HG03196 (cell line): Measurements from ENCODE around the gene ATP6V1F.

ENCODE experiments used
- ATAC-seq: cut with Tn5 transposase; IDR thresholded peaks from one replicate; pipeline ENCODE4 v1.9.1; 2021; ENCODE audit not compliant: unreplicated experiment

Gene ATP6V1F

DNA sequence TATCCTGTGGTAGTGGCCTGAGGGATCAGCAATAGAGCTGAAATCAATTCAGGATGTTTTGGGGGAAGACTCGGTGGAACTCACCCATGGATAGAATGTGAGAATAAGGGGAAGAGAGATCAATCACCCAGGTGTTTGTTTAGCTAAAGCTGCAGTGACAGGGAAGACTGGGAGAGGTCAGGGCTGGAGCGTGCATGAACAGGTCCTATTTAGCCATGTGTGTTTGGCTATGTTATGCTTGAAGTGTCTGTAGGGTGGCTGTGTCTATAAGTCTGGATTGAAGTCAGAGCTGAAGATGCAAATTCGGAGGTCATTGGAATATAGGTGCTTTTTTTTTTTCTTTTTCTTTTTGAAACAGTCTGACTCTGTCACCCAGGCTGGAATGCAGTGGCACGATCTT, 4.6 kb downstream of the ATP6V1F start:
- no peak for ATAC-seq

DNA sequence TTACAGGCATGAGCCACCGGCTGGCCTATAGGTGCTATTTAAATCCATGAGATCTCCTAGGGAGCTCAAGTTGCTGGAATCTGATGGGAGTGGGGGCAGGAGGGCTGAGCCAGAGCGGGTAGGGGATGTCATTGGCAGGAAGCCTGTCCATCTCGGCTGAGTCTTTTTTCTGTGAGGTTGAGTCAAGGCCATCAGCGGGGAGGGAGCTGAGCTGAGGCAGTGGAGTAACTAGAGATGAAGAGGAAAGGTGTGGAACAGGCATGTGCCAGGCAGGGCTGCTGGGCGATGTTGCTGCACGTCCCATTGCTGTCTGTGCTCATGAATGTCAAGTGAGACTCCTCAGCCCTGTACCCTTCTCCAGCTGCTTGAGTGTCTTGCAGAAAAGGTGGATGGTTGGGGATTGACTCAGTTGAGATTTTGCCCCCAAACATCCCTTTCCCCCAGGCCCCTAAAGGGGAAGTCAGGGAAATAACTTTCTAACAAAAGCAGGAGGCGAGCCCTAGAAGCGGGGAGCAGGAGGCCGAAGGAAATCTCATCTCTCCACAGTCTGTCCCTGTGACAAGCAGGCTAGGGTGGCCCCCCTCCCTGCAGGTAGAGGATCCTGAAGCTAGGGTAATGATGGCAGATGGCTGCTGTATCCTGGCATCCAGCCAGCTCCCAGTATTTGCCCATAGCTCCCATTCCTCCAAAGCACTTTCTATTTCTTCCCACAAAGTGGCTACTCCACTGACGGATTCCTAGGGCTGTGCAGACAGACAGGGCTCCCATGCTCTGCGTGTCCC, 5.4 kb downstream of the ATP6V1F start:
- no peak for ATAC-seq

DNA sequence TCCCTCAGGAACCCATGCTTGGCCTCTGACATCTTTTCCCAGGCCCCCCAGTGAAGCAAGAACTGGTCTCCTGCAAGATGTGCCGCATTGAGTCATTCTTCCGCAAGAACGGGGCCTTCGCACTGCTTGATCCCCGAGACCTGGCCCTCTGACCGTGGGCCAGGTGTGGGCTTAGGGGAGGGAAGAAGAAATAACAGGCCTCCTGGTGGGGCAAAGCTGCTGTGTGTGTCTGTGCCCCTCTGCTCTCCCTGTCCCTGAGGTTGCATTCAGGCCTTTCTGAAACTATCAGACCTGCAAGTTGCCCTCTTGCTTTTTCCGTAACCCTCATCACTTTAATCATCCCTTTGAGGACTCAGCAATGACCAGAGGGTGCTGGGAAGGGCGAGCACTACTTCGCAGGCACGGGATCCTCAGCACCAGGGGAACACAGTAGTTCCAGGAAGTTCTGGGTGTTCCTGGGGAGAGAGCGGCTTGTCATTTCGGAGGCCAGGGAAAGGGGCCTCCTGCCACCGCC, 6.0 kb downstream of the ATP6V1F start:
- no peak for ATAC-seq

DNA sequence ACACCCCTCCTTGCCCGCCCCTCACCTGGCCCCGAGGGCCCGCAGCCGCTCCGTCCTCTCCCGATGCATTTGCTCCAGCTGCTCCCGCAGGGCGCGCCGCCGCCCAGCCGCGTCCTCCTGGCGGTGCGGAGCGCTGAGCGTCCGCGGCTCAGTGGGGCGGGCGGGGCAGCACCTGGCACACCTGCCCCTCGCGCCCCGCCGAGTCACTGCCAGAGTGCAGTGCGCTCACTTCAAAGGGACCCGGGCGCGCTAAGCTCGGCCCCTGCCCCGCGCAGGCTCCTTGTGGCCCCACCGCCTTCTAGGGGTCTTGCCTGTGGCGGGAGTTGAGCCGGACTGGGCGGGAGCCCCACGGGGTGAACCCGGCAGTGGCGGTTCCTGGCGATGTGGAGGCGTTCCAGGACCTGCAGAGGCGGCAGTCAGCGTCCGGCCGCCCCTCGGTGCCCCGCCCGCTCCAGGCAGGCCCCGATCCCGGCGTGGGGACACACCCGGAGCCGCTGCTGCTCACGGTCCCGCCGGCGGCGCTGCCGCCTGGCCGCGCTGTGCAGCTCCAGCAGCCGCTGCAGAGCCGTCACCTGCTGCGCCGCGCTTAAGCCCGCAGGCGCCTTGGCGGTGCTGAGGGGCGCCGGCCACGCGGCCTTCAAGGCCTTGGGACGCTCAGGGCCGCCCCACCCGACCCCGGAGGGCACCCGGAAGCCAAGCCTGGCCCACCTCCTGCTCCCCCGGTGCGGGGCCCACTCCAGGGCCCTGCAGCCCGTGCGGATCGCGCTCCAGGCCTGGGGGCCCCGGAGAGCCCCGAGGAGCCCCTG, 6.7 kb downstream of the ATP6V1F start:
- ATAC-seq = peak; percentile 47

DNA sequence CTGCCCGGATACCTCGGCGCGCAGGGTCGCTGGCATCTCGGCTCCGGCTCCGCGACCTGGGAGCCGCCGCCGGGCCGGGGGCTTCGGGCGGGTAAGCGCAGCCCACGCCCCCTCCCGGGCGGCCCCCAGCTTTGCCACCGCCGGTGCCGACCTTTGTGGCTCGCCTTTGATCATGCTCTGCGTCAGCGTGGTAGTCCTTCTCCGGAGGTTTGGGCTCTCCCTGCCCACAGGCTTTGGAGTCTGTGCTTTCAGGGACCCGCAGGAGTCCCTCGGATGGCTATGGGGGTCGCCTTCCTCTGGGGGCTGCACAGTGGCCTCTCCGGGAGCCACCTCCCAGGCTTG, 7.3 kb downstream of the ATP6V1F start:
- ATAC-seq = no peak

DNA sequence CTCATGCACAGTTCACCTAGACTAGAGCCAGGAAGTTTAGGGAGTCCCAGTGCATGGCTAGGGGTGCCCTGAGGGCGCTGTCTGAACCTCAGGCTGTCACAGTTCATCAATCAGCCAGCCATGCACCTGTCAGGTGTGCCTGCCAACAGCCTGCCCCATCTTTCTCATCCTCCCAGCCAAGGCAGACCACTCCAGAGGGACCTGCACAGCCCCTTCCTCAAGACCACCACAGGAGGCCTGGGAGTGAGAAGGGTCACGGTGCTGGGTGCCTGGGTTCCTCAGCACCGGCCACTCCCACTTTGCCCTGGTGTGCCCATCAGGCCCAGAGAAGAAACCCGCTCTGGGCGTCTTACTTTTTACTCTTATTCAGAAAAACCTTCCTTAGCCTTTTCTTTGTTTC, 8.4 kb downstream of the ATP6V1F start:
- no peak for ATAC-seq

DNA sequence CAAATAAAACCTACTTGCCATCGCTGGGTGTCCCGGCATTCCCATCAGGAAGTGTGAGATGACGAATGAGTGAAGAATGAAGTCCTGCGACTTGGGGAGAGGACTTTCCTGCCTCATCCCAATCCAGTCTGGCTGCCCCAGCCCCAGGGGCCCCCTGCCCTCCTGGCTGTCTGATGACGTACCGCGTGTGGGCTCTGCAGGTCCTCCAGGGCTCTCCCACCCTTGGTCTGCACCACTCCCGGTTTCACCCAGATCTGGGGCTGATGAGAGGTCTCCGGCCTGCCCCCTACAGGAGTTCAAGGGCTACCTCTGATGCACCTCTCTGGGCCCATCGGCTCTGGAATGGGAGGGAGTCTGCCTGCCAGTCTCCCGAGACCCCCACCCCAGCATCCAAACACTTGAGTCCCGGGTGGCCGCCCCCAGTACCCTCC, 9.8 kb downstream of the ATP6V1F start:
- ATAC-seq = no peak

DNA sequence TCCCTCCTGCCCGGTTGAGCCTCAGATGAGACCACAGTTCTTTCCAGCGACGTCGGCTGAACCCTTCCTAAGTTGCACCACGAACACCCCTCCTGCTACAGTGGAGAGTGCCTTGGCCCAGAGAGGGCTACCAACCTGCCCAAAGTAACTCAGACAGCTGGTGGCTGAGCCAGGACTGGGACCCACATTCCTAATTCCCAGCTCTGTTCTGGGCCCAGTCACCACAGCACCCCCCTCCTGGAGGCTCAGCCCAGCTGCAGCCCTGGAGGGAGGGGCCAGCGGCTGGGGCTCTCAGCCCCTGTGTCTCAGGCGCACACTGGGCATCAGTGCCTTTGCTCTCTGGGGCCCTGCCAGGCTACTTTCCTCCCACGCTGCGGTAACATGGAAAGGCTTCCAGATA, 10.6 kb downstream of the ATP6V1F start:
- ATAC-seq = no peak

DNA sequence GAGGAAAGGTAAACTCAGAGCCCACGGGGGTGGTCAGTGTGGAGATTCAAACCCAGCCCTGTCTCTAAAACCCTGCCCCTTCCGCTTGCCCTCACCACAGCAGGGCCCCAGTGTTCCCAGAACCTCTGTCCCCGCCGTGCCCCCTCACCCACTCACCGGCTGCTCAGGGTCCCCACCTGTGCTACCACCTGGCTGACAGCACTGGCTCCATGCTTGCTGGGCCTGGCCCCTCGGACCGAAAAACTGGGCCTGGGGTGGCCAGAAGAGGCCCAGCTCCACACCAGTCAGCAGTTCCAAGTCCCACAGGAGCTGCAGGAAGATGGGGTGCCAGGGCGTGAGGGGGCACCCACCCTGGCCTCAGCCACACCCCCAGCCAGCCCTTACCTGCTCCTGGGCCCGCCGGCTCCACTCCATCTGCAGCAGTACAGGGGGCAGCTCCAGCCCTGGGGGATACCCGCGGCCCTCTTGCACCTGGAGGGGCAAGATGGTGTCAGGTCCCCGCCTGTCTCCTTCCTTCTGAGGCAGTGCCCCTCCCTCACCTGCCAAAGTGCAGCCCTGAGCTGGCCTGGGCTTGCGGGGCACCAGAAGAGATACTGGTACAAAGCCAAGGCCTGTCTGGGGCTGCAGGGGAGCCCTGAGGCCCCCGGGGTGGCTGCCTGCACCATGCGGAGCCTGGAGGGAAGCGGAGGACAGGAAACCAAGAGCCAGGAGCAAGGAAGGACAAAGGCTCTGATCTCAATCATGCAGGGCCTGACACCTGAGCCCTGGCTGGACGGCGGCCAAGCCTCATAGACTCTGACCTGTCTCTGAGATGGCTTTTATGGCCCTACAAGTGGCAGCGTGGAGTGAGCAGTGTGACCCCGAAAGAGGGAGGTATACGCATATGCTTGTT, 11.7 kb downstream of the ATP6V1F start:
- no peak for ATAC-seq

DNA sequence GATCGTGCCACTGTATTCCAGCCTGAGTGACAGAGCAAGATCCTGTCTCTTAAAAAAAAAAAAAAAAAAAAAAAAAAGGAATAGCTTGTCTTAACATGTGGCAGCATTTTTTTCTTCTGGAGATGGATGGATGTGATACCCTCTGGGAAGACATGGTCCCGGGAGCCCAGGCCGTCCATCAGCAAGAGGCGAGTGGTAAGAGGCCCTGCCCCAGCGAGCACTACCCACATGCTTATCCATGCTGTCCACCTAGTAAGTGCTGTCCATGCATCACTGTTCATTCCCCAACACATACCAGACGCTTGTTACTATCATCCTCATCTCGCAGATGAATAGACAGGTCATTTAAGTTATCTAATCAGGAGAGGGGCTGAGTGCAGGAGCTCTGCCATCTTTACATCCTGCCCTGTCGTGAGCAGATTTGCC, 12.9 kb downstream of the ATP6V1F start:
- no peak for ATAC-seq

DNA sequence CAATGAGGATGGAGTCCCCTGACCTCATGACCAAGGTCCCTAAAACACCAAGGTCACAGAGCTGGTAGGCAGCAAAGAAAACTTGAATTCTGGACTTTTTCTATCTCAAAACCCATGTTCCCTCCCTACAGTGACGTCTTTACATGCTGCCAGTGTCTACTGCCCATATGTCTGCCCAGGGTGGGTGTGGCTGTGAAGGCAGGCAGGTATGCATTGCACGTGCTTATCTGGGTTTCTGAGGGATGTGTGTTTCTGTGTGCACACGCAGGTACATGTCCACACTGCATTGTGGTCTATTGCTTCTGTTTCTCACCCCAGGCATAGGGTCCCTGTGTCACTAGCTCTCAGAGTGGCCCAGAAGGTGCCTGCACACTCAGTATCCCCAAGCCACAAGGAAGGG, 13.5 kb downstream of the ATP6V1F start:
- no peak for ATAC-seq

DNA sequence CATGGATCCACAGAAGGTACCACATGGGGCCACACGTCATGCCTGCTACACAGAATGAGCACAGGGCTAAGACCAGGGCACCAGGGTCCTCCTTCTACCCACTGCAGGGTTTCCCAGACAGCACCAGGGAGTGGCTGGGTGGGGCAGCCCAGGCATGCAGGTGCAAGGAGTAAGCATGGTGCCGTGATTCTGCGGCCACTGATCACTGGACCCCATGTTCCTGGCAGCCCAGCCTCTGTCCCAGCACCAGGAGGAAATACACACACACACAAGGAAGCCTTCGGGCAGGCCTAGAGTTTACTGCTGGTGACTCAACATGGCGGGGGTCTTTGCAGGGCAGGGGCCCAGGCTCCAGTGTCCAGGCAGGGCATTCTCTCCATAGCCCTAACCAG, 13.9 kb downstream of the ATP6V1F start:
- ATAC-seq = no peak

DNA sequence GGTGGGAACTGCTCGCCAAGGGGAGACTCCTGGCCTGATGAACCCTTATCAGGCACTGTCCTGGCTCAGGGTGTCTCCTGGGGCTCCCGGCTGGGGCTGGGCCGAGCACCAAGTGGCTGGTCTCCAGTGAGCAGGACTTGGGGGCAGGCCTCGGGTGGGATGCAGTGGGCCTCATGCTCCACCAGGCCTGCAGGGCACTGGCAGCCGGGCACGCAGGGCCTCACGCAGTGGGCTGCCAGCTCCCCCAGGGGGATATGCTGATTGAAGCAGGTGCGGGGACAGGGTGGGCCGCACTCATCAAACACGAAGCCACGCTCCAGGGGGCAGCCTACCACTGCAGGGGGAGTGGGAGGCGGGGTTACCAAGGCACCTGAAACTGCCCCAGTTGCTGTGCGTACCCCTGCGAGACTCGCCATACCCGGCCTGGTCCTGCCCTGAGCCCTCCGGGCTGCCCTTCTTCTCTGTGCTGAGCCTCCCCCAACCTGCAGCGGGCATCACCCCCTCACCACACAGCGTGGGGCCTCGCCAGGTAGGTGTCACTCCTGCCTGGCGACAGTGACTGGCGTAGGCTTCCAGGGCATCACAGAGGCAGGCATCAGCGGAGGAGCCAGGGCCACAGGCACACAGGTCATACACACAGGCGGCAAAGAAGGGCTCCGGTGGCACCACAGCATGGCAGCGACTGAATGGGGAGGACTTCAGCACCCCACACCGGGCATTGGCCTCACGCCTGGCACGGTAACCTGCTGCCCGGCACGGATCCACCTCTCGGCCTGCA, 14.5 kb downstream of the ATP6V1F start:
- no peak for ATAC-seq

DNA sequence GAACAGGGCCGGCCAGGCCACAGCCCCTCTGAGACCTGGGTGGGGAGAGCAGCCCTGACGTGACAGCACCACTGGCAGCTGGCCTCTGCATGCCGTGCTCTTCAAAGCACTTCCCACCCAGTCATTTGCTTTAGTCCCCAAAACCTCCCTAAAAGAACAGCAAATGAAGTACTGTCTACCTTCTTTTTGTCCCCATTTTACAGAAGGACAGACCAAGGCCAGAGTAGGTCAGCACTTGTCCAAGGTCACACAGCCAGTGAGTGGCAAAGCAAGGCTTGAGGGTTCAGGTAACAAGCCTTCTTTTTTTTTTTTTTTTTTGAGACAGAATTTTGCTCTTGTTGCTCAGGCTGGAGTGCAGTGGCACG, 15.1 kb downstream of the ATP6V1F start:
- no peak for ATAC-seq

DNA sequence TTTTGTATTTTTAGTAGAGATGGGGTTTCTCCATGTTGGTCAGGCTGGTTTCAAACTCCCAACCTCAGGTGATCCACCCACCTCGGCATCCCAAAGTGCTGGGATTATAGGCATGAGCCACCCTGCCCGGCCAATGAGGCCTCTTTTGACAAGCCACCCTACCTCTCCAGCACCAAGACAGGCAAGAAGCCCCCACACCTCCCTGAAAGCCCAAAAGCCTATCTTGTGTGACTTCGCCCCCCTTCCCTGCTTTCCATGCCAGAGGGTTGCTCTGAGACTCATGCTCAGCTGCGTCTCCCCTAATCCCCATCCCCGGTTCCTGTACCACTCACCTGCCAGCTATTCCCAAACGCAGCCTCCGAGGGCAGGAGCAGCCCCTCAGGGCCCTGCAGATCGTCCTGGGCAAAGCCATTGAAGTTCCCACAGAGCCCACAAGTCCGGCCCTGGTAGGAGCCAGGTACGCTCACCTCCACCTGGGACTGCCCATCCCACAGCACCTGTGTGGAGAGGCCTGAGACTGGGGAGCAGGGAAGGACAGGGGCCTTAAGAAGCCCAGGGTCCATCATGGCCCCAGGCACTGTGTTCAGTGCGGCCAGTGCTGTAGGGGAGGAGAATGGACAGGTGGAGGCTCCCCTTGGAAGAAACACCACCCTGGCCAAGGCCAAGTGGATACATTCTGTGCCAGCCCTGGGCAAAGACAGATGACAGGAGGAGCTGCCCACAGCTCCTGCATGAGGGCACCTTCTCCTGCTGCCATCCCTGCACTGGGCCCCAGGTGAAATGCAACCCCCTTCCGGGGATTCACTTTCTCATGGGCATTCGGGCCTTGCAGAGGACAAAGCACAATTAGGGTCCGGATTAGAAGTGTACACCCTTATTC, 15.8 kb downstream of the ATP6V1F start:
- ATAC-seq = no peak

DNA sequence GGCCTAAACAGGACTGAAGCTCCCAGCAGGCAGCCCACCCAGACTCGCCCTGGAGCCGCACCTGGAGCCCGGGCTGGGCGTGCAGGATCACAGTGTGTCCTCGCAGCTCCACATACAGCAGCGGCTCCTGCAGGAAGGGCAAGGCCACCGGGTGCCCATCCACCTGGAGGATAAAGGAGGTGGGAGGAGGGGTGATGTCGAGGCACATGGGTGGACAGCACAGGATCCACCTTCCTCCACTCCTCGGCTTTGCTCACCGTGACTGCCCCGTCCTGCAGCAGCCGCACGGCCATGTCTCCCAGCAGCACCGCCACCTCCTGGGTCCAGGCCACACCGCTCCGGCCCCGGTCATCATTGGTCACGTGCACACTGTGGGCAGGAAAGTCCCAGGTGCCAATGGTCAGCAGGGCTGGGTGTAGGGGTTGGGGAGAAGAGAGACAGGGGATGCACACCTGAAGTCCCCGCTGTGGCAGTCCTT, 16.8 kb downstream of the ATP6V1F start:
- no peak for ATAC-seq

DNA sequence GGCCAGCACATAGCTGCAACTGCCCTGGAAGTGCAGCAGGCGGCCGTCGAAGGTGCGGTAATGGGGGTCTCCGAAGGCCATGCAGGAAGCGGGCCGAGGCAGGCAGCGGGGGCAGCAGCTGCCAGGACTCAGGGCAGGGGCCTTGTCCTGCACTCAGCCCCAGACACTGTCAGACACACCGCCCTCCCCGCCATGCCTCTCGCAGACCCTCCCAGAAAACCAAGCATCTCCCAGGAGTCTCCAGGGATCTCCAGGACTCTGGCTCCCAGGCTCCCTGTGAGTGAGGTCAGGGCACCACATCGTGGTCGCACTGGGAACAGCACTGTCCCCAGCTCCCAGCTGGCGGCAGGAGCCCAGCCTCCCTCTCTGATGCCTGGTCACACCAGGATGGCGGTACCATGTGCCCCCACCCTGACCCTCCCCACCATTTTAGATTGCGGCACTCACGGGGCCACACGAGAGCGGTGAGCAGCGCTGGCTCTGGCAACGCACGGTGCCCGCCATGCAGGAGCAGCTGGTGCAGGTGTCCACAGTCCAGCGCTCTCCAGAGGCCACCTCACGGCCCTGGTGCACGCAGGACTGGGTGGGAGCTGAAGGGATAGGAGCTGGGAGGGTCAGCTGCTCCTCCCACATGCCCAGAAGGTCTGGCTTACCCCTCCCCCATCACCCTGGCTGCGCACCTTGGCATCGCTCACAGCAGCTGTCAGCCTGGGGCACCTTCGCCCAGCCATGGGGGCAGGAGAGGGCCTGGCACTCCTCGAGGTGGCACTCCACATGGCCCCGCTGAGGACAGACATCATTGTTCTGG, 17.5 kb downstream of the ATP6V1F start:
- ATAC-seq = no peak

DNA sequence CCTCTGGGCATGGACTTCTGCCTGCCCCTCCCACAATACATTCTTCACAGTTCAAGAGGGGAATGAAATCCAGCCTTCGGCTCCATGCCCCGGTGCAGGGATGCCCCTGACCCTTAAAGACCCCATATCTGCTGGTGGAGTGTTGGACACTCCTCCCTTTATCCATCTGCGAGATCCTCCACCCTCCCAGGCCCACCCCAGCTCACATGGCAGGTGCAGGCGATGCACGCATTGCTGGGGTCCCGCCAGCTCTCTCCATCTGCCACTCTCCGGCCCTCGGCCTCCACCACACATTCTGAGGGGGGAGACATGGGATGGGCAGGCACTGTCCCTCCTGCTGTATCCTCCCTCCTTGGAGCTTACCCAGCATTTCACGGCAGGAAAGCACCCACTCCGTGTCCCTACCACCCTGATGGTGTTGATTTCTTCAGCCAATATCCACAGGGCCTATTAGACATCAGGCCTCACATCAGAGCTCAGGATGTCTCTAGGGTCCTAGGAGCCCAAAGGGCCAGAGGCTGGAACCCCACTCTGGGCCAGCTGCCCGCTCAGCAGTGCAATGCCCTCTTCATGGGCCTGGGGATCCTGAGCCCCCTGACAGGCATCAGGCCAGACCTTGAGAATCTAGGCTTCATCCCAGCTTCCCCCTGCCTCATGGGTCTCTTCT, 18.3 kb downstream of the ATP6V1F start:
- ATAC-seq = no peak
